ENCODE results near the gene GATA5.

- TF ChIP-seq, protein P1, sequence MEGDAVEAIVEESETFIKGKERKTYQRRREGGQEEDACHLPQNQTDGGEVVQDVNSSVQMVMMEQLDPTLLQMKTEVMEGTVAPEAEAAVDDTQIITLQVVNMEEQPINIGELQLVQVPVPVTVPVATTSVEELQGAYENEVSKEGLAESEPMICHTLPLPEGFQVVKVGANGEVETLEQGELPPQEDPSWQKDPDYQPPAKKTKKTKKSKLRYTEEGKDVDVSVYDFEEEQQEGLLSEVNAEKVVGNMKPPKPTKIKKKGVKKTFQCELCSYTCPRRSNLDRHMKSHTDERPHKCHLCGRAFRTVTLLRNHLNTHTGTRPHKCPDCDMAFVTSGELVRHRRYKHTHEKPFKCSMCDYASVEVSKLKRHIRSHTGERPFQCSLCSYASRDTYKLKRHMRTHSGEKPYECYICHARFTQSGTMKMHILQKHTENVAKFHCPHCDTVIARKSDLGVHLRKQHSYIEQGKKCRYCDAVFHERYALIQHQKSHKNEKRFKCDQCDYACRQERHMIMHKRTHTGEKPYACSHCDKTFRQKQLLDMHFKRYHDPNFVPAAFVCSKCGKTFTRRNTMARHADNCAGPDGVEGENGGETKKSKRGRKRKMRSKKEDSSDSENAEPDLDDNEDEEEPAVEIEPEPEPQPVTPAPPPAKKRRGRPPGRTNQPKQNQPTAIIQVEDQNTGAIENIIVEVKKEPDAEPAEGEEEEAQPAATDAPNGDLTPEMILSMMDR (IDR thresholded peaks at IDR 0.05): no peak
- TF ChIP-seq NFE2L1 (CRISPR knock-in tag; IDR thresholded peaks at IDR 0.05) (no peak), OVOL2 (CRISPR knock-in tag; IDR thresholded peaks at IDR 0.05; ENCODE audit: borderline replicate concordance) (no peak), NR2C2 (CRISPR knock-in tag; IDR thresholded peaks at IDR 0.05) (no peak), ARID4B (CRISPR knock-in tag; IDR thresholded peaks at IDR 0.05; ENCODE audit: borderline replicate concordance) (no peak)
- TF ChIP-seq, protein P2, sequence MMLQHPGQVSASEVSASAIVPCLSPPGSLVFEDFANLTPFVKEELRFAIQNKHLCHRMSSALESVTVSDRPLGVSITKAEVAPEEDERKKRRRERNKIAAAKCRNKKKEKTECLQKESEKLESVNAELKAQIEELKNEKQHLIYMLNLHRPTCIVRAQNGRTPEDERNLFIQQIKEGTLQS (CRISPR knock-in tag; conservative IDR thresholded peaks at IDR 0.05): no peak
Observed at GRCh38 chr20:62429455-62430310, 46.1 kb downstream of the GATA5 start.

All from WTC11 (cell line).